ENCODE results near the gene PRDM11.

PRDM11 gene

DNA sequence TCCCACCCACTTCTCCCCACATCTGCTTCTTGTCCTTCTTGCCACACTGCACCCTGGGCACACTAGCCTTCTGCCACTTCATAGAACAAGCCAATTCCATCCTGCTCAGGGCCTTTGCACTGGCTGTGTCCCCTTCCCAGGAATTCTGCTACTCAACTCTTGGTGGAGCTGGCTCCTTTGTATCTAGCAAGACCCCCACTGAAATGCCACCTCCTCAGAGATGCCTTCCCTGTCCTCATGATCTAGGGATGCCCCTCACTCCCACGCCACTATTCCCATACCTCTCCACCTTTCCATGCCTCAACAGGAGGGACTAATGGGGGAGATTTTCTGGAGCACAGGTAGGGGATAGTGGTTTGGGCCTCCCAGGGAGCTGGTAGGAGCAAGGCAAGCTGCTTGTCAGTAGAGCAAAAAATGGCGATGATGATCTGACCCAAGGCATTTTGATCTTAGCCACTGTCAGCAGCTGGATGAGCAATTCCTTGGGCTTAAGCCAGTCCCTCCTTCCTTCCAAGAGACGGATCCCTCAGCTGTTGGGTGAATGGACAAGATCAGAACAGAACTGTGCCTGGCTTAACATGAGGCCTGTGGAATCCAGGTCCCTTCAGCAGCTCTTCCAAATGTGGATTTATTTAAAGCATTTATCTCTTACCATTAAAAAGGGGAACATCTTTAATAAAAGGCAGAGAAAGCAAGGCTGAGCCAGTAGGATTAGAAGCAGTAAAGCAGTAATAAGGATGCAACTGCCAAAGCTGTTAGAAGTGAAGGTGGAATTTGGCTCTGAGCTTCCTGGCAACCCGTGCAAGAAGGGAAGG lies 4.0 kb upstream of the PRDM11 start:
- DNase-seq, result no peak

DNA sequence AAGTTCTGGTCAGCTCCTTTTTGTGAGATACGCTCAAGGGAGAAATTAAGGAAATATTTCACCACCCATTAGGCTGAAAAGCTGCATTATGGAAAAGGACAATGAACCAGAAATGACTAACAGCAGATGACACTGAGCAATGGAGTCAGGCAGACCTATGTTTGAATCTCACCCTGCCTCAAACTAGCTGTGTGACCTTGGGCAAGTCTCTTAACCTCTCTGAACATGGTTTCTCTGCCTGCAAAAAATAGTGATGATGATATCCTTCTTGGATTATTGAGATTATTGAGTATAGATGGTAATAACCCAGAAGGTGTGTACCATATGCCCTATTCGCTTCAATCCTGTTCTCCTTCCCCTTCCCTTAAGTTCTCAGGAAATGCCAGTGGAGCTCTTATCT lies 2.9 kb upstream of the PRDM11 start:
- DNase-seq, result no peak

DNA sequence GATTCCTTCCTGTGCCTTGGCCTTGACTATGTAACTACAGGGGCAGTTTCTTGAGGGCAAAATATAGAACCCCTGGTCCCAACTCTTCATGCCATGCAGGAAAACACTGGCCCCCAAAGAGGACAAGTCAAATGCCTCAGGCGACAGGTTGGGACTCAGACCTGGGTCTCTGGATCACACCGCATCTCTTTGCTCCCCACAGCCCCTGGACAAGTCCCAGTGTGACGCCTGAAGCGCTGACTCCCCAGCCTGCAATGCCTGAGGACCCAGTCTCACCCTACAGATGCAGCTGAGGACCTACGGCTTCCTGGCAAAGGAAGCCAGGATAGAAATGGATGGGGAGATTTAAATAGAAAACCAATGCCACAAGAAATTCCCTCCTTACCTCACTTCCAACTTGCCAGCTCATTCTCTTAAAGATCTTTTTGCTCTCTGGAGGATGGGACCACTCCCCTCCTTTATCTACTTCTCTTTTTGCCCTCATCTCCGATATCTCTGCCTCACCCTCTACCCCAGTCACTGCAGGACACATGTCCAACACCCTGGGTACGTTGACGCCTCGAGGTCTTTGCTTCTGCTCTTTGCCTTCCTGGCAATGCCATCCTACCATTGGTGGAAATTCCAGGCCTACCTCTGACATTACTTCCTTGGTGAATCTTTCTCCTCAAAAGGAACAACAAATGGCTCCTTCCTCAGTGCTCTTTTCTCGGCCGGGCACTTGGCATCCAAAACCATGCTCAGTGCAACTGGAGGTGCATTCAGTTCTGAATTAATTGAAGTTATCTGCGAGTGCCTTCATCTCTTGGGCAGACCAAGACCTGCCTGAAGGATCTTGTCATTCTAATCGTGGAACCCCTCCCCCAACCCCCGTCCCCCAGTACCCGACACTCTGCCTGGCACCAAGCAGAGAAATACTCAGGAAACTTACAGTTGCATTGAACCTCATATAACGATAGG lies 2.0 kb upstream of the PRDM11 start:
- DNase-seq, result no peak

DNA sequence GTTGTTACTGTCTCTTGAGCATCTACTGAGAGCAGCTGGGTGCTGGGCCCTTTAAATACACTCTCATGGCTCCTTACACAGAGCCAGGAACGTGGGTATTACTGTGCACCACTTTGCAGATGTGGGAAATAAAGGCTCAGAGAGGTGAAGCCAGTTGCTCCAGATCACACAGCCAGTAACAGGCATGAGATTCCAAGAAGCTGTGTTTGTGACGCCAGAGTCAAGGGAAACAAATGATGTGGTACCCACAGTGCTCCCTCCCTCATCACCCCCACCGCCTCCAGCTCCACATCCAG lies 1.4 kb upstream of the PRDM11 start:
- no peak for DNase-seq

DNA sequence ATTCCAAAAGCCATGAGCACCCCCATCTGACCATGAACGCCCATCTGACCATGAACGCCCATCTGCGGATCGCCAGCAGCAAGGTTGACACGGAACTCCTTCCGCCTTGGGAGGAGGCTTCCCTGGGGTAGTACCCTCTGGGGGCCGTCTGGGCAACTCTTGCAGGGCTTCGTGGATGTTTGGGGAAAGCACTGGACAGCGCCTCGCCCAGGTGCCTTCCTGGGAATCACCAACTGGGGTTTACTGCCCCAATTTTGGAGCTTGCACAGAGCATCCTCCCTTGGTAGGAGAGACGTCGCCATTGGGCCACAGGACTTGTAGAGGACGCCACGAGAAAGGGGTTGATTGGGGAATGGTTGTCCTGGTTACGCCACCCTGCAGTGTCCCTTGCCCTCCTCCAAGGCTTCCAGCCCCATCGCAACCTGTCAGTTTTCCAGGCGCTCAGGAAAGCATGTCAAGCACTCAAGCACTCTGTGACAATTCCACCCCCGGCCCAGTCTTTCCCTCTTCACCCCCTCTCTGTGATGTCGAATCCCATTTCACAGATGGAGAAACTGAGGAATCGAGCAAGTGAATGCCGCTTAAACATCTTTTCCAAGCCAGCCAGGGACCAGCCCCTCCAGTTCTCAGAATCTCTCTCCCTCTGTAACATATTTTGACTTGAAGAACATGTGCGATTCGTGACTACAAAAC lies 914 bp upstream of the PRDM11 start:
- no peak for DNase-seq

DNA sequence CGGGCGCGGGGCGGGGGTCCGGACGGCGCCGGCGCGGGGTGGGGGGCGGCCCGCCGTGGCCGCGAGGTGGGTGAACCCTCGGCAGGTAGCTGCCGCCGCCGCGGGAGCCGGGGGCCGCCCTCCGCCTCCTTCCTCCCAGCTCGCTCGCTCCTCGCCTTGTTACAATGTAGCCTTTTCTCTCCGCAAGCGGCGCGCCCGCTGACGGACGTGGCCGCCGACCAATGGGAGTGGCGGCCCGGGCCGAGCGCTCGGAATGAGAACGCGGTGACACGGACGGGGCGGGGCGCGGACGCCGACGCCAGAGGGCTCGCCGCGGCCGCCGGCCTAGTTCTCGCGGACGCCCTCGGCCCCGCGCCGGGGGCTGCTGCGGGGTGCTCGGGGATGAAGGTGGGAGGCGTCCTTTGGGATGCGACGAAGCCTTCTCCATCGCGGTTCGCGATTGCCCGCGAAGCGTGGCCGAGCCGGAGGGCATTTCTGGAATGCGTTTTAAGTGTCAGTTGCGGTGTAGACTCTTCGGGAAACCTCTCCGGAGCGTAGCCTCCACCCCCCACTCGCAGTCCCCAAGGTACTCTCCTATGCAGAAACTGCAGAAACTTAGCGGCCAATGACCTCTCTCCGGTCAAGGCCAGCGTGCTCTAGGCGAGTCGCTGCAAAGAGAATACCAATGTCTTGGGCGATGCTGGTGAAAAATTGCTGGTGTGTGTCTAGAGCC lies 734 bp downstream of the PRDM11 start:
- DNase-seq, result peak; percentile 92

DNA sequence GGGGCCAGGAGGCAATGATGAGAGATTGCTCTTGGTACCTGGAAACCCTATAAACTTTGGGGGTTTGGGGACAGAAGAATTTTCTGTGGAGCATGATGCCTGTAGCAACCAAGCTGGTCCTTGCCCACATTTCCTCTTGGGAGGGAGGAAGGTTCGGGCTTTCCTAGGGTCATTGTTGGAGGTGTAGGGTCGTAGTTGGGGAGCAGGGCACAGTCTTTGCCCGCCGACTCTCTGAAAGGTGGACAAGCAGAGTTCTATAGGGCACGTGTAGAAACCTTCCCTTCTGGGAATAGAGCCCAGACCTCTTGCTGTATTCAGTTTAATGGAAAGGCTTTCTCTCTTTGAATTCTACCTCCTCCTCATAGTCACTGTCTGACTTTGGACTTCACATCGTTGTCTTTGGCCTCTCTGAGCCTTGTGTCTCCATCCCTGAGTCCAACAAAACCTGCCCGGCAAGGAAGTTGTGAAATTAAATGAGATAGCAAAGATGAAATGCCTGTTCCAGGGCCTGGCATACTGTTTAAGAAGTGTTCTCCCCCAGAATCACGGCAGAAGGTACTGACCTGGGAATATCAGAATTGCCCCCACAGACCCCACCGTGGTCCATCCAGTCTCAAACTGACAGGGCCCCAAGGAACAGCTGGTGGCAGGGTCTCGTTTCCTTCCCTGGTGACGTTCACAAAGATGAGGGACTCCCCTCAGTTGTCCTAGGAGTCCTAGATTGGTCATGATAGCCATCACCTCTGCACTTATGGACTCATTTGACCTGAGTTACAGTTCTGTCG lies 1.6 kb downstream of the PRDM11 start:
- DNase-seq, result no peak

DNA sequence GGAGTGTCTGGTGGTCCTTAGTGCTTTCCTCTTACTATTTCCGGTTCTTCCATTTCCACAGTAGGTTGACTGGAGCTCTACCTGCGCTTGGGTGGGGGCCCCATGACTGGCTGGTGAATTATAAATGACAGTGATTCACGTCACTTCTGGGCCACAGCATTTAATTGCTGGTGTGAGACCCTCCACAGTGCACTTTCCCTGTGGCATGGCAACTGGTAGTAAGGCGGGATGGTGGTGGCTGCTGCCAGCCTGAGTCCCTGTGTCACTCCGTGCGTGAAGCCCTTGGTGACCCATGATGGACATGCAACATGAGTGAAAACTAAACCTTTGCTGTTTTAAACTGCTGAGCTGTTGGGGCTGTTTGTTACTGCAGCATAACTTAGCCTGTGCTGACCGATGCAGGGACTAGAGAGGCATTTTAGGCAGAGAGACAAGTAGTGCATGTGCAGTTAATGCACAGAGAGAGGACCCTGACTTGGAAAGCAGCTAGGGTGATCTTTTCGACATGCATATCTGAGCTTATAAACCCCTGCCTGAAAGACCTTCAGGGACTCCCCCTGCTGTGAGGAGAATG lies 3.1 kb downstream of the PRDM11 start:
- DNase-seq, result no peak

DNA sequence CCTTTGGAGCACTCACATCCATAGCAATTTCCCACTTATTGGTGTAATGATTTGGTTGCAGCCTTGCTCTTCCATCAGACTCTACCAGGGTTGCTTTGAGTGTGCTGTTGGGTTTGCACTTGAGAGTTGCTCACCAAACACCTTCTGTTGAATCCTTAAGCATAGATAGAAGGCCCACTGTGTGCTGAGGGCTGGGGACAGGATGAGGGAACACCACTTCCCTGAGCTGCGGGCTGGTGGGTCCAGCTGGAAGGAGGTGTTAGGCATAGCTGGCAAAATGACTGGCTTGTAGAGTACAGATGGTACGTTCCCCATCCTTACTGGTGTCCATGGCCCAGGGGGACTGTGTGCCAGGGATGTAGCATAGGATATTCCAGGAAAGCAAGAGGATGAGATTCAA lies 3.9 kb downstream of the PRDM11 start:
- DNase-seq, result no peak

DNA sequence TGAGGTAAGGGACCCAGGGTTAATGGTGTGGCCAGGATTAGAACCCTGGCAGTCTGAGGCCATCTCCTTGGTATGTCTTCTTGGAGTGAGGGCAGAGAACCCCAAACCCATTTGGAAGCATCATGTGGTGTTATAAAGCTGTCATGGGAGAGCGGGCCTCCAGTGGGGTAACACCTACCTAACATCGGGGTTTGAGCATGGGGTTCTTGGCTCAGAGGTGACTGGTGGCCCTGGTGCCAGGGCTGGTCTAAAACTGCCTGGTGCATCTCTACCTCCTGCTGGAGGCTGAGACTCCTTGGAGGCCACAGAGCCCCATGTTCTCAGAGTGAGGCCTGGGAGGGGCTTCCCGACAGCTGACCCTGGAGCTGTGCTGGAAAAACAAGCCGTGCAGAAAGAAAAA lies 4.5 kb downstream of the PRDM11 start:
- DNase-seq, result no peak

DNA sequence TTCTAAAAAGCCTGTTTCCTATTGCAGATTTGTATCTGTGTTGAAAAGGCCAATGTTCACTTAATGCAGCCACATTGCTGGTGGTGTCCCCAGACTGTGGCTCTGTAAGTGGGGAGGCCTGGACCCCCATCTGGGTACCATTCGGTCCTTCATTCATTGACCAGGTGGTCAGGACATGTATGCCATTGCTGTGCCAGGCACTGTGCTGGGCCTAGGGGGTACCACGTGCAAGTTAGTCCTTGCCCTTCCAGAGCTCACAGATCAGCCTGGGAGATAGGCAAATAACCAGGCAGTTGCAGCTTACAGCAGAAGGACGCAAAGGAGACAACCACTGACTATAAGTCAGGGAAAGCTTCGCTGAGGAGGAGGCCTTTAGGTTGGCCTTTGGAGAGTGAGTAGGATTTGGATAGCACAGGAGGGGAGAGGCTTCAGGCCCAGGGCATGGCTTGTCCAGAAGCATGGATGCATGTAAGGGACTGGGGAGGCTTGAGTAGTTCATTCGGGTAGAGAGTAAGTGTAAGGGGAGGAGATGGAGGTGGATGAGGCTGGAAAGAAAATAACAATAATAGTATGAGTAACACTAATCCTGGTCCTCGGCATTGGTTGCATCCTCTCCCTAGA lies 5.0 kb downstream of the PRDM11 start:
- DNase-seq, result no peak

DNA sequence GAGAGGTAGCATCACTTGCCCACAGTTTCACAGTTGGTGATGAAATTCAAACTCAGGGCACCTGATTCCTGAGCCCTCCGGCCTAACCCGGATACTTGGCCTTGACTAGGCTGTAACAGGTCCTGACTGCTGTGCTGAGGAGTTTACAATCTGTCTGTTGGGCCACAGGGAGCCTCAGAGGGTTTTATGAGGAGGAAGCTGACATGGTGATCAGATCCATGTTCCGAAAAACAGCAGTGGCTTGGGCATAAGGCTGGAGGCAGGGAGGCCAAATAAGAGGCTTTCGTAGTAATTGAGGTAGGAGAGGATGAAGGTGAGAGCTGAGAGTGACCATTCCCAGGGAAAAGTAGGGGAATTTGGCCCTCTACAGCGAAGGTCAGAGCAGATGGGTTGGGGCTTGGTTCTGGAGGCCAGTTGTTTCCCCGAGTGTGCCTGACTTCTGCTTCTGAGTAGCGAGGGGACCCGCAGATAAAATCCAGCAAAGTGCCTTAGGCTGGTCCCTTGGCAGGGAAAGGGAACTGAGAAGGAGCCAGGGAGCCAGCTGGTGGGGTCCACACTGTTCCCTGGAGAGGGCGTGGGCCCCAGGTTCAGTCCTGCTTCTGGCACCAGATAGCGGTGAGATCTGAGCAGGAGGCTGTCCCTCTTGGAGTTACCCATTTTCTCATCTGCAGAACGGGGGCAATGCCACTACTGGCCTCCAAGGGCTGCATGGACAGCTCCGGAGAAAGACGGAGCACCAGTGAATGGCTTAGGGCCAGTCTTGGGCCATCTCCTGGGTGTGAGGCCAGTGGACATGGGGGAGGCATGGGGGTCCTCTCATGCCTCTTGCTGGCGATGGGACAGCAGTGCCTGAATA lies 6.5 kb downstream of the PRDM11 start:
- DNase-seq, result no peak

DNA sequence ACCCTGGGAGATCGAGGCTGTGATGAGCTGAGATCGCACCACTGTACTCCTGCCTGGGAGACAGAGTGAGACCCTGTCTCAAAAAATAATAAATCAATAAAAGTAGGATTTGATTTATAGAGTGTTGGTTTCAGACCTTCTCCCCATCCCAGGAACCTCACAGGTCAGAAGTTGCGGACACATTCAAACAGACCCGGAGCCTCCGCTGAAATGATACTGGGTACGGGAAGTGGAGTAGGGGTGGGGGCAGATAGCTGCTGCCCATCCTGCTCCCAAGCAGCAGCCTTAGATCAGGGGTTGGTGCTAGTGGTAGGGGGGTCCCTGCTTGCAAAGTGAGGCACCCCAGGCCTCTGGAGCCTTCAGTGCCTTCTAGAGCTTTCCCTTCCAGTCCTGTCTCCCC lies 7.8 kb downstream of the PRDM11 start:
- DNase-seq, result no peak

DNA sequence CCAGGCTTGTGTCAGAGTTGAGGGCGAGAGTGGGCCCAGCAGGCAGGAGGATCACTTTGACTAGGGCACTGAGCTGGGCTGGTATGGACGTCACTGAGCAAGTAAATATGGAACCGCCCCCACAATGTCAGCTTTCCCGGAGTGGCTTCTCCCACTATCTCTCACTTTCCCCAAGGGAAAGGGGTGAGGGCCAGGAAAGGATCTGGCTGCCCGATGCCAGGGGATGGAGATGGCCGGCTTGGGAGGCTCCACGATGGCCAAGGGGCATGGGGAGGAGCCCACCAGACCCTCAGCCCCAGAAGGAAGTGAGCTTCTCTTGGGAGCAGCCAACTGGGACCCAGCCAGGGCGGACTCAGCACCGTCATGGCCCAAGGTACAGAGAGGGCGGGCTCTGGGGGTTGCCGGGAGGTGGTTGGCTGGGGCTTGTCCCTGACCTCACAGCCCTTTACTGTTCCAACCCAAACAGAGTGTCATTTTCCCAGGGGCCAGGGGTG lies 8.7 kb downstream of the PRDM11 start:
- no peak for DNase-seq

DNA sequence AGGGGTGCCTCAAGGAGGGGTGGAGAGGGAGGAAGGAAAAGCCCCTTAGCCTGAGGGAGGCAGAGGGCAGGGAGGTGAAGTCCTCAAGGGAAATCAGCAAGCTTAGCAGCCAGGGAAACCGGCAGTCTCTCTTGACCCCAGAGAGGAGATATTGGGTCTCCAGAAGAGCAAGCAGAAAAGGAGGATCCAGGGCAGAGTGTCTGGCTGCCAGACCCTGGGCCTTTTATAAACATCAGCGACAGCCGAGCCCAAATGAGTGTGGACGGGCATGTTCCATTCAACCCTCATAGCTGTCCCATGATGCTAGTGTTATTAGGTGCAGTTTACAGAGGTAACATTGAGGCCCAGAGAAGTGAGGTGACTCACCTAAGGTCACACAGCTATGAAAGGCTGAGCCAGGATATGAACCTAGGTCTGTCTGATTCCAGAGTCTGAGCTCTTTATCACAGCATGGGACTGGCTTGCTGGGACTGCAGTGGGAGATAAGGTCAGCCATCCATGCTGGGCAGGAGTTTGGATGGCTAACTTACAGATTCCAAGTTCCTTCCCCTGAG lies 9.3 kb downstream of the PRDM11 start:
- DNase-seq, result no peak

DNA sequence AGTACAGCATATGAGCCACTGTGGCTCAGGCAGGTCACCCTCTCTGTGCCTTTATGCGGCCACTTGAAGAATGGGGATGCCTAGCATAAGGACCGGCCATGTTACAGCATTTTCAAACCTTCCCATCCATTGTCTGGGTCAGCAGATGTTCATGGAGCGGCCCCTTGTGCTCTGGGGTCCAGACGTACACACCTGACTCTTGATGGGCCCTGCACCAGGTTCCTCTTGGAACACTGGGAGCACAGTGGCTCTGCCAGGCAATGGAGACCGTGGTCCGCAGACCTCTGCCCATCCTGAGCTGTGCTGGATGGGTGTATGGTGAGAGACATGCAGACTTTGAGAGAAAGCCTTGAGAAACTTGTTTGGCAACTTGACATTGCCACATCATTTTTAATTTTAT lies 9.8 kb downstream of the PRDM11 start:
- no peak for DNase-seq

DNA sequence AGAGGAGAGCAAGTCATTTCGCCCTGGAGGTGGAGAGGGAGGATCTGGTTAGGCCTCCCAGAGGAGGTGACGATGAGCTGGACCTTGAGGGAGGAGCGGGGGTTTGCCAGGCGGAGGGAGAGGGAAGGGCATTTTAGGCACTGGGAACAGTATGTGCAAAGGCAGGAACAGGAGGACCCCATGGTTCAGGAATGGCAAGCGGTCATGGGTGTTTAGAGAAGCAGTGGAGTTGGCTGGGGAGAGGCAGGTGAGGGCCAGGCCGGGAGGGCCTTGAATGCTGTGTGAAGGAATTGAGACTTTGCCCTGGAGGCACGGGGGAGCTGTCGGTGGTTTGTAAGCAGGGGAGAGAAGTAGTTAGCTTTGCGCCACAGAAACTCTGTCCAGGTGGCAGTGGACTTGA lies 10.3 kb downstream of the PRDM11 start:
- DNase-seq, result no peak

DNA sequence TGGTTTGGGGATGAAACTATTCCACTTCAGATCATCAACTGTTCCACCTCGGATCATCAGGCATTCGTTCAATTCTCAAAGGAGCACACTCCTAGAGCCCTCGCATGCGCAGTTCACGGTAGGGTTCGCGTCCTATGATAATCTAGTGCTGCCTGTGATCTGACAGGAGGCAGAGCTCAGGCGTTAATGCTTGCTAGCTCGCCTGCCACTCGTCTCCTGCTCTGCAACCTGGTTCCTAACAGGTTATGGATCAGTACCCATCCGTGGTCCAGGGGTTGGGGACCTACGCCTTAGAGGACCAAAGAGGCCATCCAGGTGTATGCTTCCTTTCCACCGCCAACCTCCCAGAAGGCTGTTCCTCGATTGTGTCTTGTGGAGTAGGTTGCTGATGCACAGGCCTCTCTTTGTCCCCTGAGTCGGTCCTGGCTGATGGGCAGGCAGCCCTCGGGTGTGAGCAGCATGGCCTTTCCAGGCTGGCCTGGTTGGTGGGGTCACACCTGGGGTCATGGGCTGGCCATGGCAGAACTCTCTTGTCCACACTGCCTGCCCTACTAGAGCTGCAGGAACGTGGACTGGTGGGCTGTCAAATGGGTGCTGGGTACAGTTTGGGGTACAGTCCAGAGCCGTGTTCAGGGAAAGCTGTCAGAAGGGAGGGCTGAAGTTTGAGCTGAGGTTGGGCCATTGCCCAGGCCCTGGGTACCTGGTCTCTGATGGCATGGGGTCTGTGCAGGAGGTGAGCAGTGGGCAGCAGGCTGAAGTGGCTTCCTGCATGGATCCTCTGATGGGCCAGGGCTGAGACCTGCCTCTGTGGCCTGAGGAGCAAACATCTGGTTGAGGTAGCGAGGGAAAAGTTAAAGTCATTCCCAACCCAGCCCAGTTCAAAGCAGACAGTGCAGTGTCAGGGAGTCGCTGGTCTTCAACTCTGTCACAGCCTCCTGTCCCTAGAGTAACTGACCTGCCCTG lies 11.1 kb downstream of the PRDM11 start:
- no peak for DNase-seq
